NCI-H524 (cell line): ENCODE data around the gene B4GALT3.

Experiments used
- DNase-seq, 2 experiments: peaks; one replicate each; lab custom pipeline; 2025; lab: John Stamatoyannopoulos, UW

The B4GALT3 gene

DNA sequence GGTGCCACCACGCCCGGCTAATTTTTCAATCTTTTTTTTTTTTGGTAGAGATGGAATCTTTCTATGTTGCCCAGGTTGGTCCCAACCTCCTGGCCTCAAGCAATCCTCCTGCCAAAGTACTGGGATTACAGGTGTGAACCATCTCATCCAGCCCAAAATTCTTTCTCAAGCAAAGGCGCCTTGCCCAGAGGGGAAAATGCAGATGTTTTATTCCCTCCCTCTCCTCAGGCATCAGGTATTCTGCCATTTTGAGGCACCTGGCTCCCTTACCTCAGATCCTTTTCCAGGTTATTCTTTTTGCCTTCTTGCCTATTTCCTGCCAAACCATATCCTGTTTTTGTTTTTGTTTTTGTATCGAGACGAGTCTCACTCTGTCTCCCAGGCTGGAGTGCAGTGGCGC, 11.1 kb upstream of the B4GALT3 start:
- no peak for DNase-seq

DNA sequence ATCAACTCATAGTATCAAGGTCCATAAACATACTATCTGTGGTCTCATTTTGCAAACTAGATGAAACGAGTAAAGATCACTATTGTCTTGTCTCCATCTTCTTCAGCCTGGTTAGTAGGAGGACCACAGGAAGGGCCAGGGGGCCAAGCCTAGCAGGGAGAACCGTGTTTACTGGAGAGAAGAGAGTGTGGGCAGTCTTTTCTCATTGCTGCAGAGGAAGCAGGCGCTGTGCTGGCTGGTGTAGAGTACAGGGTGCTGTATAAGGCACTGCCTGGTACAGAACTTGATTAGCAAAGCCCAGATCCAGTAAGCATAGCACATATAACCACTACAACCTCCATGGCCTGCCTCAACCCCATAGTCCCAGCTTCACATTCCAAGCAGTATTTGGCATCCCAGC, 10.0 kb upstream of the B4GALT3 start:
- no peak for DNase-seq

DNA sequence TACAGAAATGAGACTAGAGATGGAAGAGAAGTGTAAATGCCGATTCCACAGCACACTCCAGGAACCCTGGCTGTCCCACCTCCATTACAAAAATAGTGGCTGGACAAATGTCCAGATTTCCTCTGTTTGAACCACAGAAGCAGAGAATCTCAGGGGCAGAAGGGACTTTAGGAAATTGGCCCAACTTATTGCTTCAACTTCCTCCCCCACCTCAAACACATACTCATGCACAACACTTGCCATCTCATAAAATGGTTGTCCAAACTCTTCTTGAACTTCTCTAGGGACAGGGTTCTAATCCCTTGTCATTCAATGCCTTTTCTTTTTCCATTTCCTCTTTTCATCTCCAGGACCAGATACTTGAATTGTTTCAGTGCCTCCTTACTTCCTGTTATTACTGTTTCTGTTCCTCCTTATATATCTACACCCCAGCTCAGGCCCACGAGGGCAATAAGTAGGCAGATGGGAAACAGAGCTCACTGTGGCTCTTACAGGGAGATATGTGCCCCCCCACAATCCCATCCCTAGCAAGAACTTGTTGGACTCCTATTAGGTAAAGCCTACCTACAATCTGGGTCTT, 8.5 kb upstream of the B4GALT3 start:
- peak in 1 of 2 experiments; percentile 30 for DNase-seq

DNA sequence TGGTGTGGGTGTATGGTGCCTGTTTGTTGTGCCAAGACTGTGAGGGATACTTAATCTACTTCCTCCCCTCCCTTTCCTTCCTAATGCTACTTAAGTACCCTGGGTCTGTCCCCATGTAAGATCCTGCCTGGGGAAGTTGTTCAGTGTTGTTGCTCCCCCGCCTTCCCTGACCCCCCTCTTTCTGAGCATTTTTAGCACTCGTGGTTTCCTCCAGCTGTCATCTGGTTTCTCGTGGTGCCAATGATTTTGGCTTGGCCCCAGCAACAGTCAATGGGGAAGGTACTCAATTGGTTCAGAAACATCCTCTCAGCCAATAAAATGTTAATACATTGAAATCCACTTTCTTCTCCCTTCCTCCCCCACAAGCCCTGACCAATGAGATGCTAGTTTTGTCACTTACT, 8.0 kb upstream of the B4GALT3 start:
- DNase-seq: peak; percentile 99

DNA sequence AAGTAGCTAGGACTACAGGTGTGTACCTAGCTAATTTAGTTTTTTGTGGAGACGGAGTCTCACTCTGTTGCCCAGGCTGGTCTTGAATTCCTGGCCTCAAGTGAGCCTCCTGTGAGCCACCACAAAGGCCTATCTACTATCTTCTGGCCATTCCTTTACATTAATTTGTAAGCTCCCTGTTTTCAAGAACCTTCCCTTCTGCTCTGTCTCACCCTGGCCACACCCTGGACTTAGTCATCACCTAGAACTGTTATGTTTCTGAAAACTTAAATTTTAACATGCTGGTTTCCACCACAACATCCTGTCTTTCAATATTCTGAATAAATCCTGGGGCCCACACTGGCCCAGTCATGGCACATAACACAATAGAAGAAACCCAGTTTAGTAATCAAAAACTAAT, 4.9 kb upstream of the B4GALT3 start:
- DNase-seq: no peak

DNA sequence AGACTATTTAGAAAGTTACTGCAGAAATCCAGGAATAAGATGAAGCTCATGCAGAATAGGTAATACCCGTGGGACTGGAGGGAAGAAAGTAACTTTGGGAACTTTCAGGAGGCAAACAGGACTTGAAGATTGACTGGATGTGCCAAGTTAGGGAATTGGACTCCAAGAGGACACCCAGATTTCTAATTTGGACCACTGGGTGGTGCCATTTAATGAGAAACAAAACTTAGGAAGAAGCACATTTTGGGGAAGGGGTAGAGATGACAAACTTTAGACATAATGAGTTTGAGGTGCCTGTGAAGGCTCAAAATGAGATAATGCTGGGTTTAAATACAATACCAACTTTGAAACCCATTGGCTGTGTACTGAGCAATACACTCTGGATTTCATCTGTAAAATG, 3.3 kb upstream of the B4GALT3 start:
- peak in 1 of 2 experiments; percentile 61 for DNase-seq

DNA sequence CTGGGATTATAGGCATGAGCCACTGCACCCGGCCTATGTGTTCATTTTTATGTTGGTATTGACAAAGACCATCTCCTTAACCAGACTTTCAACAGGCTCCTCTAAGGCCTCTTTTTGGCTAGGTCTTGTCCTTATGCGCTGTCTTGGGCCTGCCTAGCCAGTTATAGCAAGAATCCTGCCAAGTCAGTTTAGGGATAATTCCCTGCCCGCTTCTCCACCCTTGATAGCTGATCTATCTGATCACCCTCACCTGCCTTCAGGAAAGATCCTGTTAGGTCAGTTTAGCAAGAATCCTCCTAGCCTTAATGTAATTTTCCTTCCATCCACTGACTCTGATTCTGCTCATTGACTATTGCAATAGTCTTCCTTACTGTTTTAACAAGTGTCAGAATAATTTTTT, 2.4 kb upstream of the B4GALT3 start:
- no peak for DNase-seq

DNA sequence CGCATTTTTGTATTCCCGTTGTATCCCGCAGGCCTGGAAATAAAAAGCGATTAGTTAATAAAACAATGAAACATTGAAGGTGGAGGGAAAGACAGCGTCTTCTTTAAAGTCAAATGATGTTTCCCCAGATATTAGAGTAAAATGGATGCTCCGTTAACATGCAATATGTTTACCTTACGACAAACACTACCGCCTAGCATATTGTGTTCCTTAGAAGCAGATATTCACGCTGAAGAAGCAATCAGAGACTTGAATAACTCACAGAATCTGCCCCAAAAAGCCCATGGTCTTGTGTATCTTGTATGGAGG, 583 bp upstream of the B4GALT3 start:
- peak in 1 of 2 experiments; percentile 24 for DNase-seq

DNA sequence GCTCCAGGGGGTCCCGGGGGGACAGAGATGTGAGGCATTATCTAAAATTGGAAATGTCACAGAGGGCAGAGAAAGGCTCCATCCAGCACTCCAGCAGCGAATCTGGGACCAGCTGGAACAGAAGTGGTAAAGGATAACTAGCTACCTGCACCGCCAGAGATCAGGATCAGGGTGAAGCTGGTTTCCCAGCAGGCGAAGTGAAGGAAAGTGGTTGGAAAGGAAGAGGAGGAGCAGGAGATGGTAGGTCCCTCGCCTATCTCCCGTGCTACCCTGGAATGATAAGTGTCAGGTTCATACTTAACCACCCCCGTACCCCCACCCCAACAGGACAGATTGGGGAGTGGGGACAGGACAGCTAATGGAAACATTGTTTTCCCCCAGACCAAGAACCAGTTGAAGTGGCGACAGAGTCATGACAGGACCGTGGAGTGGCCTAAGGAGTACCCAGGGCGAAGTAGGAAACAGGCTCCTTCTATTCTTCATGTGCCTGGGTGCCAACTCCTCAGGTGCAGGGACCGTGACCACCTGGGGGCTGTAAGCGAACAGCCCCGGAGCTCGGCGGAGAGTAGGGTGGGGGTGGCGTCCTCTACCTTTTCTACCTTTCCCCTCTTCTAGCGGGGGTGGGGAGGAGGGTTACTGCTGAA, 717 bp downstream of the B4GALT3 start:
- DNase-seq: no peak

DNA sequence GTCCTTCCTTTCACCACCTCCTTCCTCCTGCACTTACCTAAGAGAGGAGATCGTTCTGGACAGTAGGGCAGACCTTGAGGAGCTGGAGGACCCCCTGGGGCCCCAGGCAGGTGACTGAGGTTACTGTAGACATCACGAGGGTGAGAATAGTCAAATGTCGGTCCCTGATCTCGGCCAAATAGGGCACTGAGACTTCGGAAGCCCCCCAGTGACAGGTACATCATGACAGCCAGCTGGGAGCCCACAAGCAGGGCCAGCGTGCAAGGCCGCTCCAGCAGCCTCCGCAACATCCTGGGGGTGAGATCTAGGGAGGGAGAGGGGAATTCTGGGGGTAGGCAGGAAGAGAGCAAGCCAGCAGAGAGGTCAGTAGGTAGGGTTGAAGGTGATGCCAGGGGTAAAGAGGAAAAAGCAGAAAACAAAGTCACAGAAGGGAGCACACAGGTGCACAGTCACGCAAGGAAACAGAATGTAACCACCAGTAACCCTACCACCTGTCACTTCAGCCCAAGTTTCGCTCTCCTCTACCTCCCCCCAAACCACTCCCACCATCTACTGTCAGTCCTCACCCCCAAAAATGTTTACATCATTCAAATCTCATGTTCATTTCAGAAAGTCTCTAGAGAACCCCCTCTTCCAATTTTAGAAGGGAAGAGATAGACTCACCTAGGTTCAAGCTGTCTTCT, 1.4 kb downstream of the B4GALT3 start:
- no peak for DNase-seq

DNA sequence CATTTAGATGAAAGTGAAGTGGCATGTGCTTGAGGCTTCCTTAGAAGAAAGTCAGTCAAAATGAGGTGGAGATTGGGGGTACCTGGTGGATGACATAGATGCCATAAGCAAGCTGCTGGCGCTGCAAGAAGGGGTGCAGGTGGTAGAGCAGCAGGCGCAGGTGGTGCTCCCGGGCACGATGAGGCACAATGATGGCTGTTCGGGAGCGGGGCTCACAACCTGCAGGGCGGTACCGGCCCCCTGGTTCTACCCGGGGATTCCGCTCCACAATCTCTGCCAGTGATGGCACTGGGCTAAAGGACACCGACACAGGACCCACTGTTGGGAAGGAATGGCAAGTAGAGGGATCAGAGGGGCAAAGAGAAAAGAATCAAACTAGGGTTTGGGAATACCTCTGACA, 2.4 kb downstream of the B4GALT3 start:
- no peak for DNase-seq

DNA sequence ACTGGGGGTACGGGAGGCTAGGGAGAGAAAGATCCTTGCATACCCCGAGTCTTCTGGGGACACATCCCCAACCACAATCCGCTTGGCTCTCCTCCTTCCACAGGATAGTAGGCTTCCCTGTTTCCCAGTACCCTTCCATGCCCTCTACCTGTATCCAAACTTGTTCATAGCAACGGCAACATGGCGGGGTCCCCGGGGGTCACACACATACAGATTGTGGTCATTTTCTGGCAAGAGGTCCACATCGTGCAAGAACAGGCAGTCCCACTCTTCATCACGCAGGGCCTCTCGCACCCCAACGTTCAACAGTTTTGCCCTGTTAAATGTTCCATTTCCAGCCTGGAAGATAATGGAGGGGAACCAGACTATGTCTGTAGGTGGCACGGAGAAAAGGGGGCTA, 3.6 kb downstream of the B4GALT3 start:
- DNase-seq: no peak

DNA sequence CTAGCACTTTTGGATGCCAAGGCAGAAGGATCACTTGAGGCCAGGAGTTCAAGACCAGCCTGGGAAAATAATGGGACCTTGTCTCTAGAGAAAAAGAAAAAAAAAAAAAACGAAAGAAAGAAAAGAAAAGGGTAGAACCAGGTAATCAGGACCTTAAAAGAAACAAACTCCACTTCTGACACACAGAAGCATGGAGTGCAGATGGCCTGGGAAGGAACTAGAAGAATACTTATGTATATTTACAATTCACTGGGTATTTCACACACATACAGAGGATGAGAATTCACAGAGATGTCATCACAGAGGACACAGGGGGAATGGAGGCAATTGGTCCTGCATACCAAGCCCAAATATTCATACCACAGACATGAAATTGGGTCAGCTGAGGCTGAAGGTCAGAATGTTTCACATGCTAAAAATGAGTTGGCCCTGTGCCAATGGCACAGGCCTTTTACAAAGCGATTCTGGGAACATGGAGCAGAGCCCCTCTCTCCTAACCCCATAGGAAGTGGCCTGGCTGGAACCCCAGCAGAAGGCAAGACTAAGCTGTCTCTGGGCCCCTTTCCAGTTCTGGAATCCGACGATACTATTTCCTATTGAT, 4.4 kb downstream of the B4GALT3 start:
- no peak for DNase-seq

DNA sequence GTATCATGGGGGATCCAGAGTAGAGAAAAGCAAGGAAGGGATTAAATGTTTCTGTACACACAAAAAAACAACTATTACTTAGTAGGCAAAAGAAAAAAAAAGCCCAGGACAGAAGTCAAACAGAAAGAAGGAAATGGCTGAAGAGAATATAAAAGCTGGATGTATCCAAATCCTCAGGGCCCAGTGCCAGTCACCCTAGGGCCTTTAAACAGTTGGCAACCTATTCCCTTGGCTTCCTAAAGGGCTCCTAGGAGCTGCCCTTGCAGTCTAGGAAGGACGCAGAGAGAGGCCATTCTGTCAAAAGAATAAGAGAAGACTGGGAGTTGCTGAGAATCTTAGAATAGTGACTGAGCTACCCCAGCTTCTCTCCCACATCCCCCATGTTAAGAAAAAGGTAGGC, 5.0 kb downstream of the B4GALT3 start:
- no peak for DNase-seq

DNA sequence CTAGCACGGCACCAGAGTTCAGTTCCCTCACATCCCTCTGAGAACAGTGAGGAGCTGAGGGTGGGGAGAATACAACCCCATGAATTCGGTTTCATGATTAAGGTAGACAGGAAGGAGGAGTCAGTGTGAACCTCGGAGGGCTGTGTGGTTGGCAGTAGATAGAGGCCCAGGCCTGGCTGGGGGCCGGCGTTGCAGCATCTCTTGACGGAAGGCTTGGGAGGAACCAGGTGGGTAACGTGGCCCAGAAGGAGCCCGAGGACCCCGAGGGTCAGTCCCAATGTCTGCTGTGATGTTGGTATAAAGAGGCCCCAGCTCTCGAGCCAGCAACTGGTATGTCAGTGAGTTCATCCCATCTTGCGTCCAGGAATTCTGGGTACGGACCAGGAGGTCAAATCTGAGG, 5.6 kb downstream of the B4GALT3 start:
- DNase-seq: no peak

DNA sequence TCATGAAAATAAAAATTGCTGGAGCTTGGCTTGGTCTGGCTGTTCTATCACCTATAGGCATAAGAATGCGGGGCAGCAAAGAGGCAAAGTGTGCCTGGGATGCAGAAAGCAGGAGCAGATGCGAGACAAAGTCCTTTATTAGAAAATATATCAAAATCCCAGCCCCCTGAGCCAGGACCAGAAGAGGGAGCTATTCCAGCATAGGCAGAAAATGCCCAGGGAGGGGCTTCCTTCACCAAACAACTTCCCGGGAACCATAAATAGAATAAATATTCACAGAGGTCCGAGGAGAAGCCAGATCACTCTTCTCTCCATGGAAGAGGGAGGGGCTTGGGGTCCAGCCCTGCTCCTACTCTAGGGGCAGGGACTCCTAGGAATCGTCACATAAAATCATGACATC, 6.1 kb downstream of the B4GALT3 start:
- no peak for DNase-seq

DNA sequence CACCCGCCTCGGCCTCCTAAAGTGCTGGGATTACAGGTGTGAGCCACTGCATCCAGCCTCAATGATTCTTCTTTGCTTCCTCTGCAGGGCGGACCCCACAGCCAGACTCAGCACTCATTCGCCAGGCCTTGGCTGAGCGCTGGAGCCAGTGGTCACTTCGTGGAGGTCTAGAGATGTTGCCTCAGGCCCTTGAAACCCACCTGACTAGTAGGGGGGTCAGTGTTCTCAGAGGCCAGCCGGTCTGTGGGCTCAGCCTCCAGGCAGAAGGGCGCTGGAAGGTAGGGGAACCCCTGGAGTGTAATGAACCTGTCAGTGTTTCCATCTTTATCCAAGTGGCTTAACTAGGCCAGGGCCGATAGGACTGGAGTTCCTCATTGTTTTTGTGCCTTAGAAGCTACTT, 8.4 kb downstream of the B4GALT3 start:
- DNase-seq: no peak

DNA sequence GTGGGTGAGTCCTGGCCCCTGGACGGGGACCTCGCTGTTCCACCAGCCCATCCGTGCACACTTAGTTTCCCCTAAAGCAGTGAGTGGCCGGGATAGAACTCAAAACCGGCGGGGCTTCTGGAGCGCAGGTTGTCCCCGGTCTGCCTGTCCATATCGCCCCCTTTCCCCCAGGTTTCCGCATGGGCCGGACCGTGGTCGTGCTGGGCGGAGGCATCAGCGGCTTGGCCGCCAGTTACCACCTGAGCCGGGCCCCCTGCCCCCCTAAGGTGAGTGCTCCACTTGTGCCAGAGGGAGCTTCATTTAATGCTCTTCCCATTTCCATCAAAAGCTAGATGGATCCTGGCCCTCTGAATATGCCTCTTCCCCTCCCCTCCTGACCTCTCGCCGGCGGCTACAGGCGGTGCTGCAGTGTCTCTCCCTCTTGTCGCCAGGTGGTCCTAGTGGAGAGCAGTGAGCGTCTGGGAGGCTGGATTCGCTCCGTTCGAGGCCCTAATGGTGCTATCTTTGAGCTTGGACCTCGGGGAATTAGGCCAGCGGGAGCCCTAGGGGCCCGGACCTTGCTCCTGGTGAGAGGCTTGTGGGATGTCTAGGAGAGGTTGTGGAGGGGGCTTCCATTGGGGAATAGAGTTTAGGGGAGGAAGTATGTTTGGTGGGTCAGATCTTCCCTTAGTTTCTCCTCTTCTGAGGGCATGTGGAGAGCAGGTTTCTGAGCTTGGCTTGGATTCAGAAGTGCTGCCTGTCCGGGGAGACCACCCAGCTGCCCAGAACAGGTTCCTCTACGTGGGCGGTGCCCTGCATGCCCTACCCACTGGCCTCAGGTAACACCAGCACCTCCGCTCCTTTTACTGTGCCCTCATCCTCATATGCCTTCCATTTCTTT, 10.4 kb downstream of the B4GALT3 start:
- peak in 1 of 2 experiments; percentile 33 for DNase-seq

DNA sequence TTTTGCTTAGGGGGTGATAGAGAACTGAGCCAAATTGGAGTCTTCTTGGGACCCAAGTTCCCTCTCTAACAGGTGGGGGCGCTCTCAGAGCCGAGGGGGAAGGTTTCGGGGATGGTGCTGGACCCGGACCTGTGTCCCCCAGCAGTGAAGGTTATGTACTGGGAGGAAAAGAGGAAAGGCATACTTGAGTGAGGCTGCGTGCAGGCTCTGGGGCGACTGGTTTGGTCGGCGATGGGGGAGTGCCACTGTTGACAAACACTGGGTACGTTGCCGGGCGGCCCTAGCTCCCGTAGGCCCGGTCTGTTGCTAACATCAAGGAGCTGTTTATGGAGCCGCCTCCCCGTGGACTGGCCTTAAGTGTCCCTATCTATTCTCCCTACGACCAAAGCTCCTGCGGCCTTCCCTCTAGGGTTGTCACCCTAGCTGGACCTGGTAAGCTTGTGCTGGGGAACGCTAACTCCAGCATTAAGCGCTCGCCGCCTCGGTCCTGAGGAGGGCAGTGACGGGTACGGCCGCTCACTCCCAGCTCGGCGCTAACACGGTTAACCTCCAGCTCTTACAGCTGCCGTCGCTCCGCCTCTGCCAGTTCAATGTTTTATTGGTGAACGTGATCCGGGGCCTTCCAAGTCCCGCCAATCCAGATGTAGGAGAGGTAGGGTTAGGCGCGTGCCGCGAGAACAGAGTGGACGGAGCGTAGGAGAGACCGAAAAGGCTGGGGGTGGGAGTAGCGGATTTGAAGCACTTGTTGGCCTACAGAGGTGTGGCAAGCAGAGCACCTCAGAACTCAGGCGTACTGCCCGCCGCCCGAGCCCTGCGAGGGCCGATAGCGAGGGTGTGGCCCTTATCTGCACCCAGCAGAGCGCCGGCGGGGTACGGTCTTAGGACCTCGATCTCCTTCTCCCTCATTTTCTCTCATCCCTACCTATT, 11.3 kb downstream of the B4GALT3 start, which contains the start of gene PPOX:
TSS of gene PPOX (plus strand) at position 685 of the 927 bp plus-strand sequence. CDS start 422 bp downstream, outside the sequence.
- DNase-seq: peak; percentile 96

DNA sequence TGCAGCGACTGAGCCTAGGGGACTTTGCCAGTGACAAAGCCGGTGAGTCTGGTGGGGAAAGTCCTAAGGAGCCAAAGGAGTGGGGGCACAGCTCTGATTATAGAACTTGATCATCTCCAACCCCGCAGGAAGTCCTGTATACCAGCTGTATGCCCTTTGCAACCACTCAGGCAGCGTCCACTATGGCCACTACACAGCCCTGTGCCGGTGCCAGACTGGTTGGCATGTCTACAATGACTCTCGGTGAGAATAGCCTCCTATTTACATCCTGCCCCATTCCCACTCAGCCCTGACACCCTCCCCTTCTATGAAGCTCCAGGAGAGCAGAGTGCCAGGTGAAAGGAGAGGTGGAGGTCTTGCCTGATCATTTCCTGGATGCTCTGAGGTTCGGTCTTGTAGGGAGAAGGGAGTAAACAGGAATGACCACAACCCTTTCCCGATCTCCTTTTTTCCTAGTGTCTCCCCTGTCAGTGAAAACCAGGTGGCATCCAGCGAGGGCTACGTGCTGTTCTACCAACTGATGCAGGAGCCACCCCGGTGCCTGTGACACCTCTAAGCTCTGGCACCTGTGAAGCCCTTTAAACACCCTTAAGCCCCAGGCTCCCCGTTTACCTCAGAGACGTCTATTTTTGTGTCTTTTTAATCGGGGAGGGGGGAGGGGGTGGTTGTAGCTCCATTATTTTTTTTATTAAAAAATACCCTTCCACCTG, 12.3 kb downstream of the B4GALT3 start:
- DNase-seq: no peak
